Endodermal cell (in vitro differentiated cells): ENCODE data around the gene ZFYVE27. TPM values are rescaled to one million over a fixed set of nuclear protein-coding genes. Genes with fewer than 3 reads are reported as not detected.
A peak's percentile ranks its signal among the peaks of the same experiment; 100 is the strongest.

Experiments
- DNase-seq: peaks from one replicate; pipeline ENCODE4 v3.0.0-alpha.2; 2017
- H3K27ac ChIP-seq: 2 replicates; pipeline ENCODE4 v1.5.1; 2013; ENCODE audit warnings: mild to moderate bottlenecking, low read depth, low read length, moderate library complexity
- H3K27me3 ChIP-seq: 2 replicates; pipeline ENCODE4 v1.6.1; 2013; ENCODE audit warnings: mild to moderate bottlenecking, low read length, moderate library complexity; ENCODE audit not compliant: insufficient read depth, control insufficient read depth, poor library complexity, severe bottlenecking
- H3K36me3 ChIP-seq: 2 replicates; pipeline ENCODE4 v1.7.0; 2013; ENCODE audit warnings: mild to moderate bottlenecking, low read length, moderate library complexity; ENCODE audit not compliant: control insufficient read depth, insufficient read depth
- H3K4me1 ChIP-seq: one replicate; pipeline ENCODE4 v1.7.0; 2013; ENCODE audit warnings: low read length; ENCODE audit not compliant: control insufficient read depth, insufficient read depth
- H3K4me3 ChIP-seq: 2 replicates; pipeline ENCODE4 v1.5.1; 2013; ENCODE audit warnings: mild to moderate bottlenecking, low read length, moderate library complexity
- H3K9ac ChIP-seq: 2 replicates; pipeline ENCODE4 v1.6.1; 2013; ENCODE audit warnings: mild to moderate bottlenecking, low read length, moderate library complexity; ENCODE audit not compliant: poor library complexity, severe bottlenecking; ENCODE audit errors: extremely low read depth
- H3K9me3 ChIP-seq: 2 replicates; pipeline ENCODE4 v1.6.1; 2013; ENCODE audit warnings: mild to moderate bottlenecking, low read length, moderate library complexity; ENCODE audit not compliant: control insufficient read depth
- H3K27ac Mint-ChIP-seq: 2 replicates; pipeline ENCODE4 v1.8.0; 2020; ENCODE audit warnings: mixed read lengths
- H3K27me3 Mint-ChIP-seq: 2 replicates; pipeline ENCODE4 v1.8.0; 2021; ENCODE audit warnings: mild to moderate bottlenecking, mixed read lengths; ENCODE audit not compliant: insufficient read depth
- H3K36me3 Mint-ChIP-seq: 2 replicates; pipeline ENCODE4 v1.8.0; 2020; ENCODE audit warnings: low read depth, mixed read lengths
- H3K4me1 Mint-ChIP-seq: 2 replicates; pipeline ENCODE4 v1.8.0; 2020; ENCODE audit warnings: mixed read lengths
- H3K4me3 Mint-ChIP-seq: 2 replicates; pipeline ENCODE4 v1.8.0; 2020; ENCODE audit warnings: mild to moderate bottlenecking, moderate library complexity, mixed read lengths
- H3K9me3 Mint-ChIP-seq: 2 replicates; pipeline ENCODE4 v1.8.0; 2020; ENCODE audit warnings: mild to moderate bottlenecking, mixed read lengths
- CTCF ChIP-seq: fragments of 200-600 bp; sonication (generic); conservative IDR thresholded peaks from 2 replicates; pipeline ENCODE4 v1.5.0; 2021; ENCODE audit warnings: antibody characterized with exemption, mild to moderate bottlenecking
- WGBS, 2 experiments: methylation state at CpG; one replicate each; pipeline versions ENCODE4 v1.1.5 to v1.1.7; 2013; ENCODE audit warnings: missing lambda C conversion rate in 2 of 2, mixed read lengths in 1 of 2; ENCODE audit not compliant: insufficient coverage in 1 of 2, insufficient read length in 1 of 2; 5-methylcytosine and 5-hydroxymethylcytosine counted together
- total RNA-seq, 2 donors: library from RNA; stranded (reverse); fragmentation: NEBNext Ultra II Directional in 1 of 2; extraction: Animal tissue kit (Norgen Biotek cat#: 25700) in 1 of 2; gene quantifications; 2 replicates in 1 of 2; 3 replicates in 1 of 2; pipeline ENCODE4 v1.2.1, GENCODE V29; 2021

The ZFYVE27 gene
- total RNA-seq, 2 donors from 2014 or later = 33.5 to 36.3 TPM

DNA sequence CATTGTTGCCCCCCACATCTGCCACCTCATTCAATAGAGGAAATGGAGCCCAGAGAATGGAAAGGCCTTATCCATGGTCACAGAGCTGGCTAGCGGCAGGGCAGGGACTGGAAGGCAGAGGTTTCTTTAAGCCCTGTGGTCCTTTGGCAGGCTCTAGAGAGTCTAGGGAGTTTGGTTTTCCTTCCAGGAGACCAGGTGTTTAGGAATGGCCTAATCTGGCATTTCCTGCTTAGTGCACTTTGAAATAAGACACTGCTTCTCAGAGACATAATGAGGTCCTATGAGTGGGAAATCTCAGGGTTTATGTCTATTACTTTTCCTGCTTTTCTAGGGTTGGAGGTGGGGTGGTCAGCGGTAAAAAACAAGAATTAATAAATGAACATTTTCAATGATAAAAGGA lies 17.3 kb upstream of the ZFYVE27 start:
- DNase-seq = no peak
- H3K4me1 Mint-ChIP-seq = peaks cover 39% of the 10 kb centered on the region

DNA sequence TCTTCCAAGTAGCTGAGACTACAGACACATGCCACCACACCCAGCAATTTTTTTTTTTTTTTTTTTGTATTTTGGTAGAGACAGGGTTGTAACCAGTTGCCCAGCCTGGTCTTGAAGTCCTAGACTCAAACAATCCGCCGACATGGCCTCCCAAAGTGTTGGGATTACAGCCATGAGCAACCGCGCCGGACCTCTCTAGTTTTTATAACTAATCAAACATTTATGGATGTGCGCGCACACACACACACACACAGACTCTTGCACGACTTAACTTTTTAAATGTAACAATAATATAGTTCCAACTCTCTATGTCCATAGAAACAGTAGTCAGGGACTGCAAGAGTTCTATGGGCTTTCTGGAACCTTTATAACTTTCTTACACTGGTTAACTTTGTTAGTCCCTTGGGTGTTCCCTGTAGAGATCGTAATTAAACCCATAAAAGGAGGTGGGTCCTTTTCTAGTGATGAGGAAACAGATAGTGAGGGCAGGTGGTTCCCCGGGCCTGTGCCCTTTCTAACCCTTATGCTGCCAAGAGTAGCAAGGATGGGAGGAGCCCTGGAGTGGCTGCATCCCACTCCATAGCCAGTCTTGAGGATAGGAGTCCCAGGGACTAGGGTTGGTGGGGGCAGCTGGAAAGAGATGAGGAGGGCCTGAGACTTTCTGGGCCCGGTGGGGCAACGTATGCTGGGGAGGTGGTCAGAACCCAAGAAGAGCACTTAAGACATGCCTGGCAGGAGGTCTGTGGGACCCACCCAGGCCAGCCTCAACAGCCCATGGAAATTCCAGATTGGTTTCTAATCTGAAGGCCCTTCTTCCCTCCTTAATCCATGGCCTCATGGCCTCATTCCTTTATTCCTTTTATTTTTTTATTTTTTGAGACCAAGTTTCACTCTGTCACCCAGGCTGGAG lies 14.8 kb upstream of the ZFYVE27 start:
- H3K27me3 Mint-ChIP-seq = no peaks in the 10 kb centered on the region
- peaks cover 5% of the 10 kb centered on the region for H3K4me1 ChIP-seq

More for the DNA sequence above, 17.3 kb upstream of the ZFYVE27 start:
- H3K9ac ChIP-seq = no peak overlapping the region
- H3K4me3 Mint-ChIP-seq = peak overlapping the region; percentile 23
- WGBS, 2 experiments = 78 to 86% methylated on average over 1 to 2 of the region's 2 CpGs
- no peaks in the 10 kb centered on the region for H3K9me3 Mint-ChIP-seq
- peak overlapping the region; percentile 11 for H3K4me3 ChIP-seq
- TF ChIP-seq CTCF = no peak
- peaks cover 42% of the 10 kb centered on the region for H3K36me3 Mint-ChIP-seq
- no peaks in the 10 kb centered on the region for H3K9me3 ChIP-seq
- H3K27me3 ChIP-seq = no peaks in the 10 kb centered on the region
- peaks cover 9% of the 10 kb centered on the region for H3K4me1 ChIP-seq
- H3K27ac Mint-ChIP-seq = peak overlapping the region; percentile 28
- no peak overlapping the region for H3K27ac ChIP-seq
- H3K27me3 Mint-ChIP-seq = no peaks in the 10 kb centered on the region
- peaks cover 27% of the 10 kb centered on the region for H3K36me3 ChIP-seq

DNA sequence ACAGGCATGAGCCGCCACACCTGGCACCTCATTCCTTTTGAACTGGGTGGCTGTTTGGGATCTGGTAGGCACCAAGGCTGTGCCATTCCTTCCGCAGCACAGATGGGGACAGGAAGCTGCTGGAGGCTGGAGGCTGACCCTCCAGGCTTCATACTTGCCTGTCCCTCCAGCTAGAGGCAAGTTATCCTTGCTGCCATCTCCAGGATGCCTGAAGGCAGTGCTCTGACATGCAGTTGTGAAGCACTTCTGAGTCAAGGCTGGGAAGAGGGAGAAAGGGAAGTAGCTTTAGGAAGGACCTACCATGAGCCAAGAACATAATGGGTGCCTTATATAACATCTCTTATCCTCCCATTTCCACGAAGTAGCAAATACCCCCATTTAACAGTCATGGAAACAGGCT lies 13.9 kb upstream of the ZFYVE27 start:
- no peak overlapping the region for H3K4me3 Mint-ChIP-seq
- no peaks in the 10 kb centered on the region for H3K27me3 Mint-ChIP-seq
- no peaks in the 10 kb centered on the region for H3K9me3 ChIP-seq
- no peak overlapping the region for H3K27ac Mint-ChIP-seq
- peaks cover 18% of the 10 kb centered on the region for H3K4me1 Mint-ChIP-seq
- 88% methylated on average over 2 to 3 of the region's 3 CpGs for WGBS, 2 experiments
- H3K36me3 ChIP-seq = peaks cover 9% of the 10 kb centered on the region
- H3K9me3 Mint-ChIP-seq = peaks cover 3% of the 10 kb centered on the region
- H3K4me1 ChIP-seq = peaks cover 5% of the 10 kb centered on the region
- no peak overlapping the region for H3K27ac ChIP-seq
- DNase-seq = no peak
- no peak overlapping the region for H3K4me3 ChIP-seq
- H3K9ac ChIP-seq = no peak overlapping the region
- peak; percentile 26 for TF ChIP-seq CTCF
- no peaks in the 10 kb centered on the region for H3K27me3 ChIP-seq
- peaks cover 24% of the 10 kb centered on the region for H3K36me3 Mint-ChIP-seq

More for the DNA sequence above, 14.8 kb upstream of the ZFYVE27 start:
- WGBS, 2 experiments = 84 to 92% methylated on average over 9 to 12 of the region's 12 CpGs
- no peak for DNase-seq
- Histone ChIP-seq H3K27ac (no peak overlapping the region), H3K4me3 (no peak overlapping the region), H3K9ac (no peak overlapping the region), H3K36me3 (peaks cover 17% of the 10 kb centered on the region), H3K9me3 (no peaks in the 10 kb centered on the region), H3K27me3 (no peaks in the 10 kb centered on the region)
- peaks cover 22% of the 10 kb centered on the region for H3K4me1 Mint-ChIP-seq
- no peak for TF ChIP-seq CTCF
- no peak overlapping the region for H3K27ac Mint-ChIP-seq
- no peak overlapping the region for H3K4me3 Mint-ChIP-seq
- H3K36me3 Mint-ChIP-seq = peaks cover 33% of the 10 kb centered on the region
- peaks cover 3% of the 10 kb centered on the region for H3K9me3 Mint-ChIP-seq
